Measurements from ENCODE around the gene MCC. TPM values are rescaled to one million over a fixed set of nuclear protein-coding genes. Genes with fewer than 3 reads are reported as not detected.

The MCC gene
- total and polyA plus RNA-seq, 4 donors: 1.6 to 38.6 (median 11.2) TPM

DNA sequence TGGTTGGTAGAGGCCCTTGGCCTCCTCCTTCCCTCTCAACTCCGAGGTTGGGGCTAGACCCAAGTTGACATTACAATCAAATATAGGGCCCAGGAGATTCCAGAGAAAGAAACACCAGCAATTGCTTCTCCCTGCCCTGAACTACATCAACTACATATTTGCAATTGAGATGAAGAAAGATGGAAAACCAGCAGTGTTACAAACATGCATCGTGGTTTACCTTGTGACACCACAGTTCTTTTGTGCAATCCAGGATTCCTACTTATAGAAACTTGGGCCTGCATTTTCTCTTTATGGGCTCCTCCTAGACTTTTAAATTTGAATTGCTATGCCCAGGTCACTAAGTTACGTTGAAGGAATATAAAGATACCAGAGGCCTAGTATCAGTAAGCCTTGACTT lies 384.9 kb downstream of the MCC start:
- ATAC-seq (ENCODE audit: insufficient read depth, low FRiP score): no peak
- peaks cover 2 to 9% (median 5%) of the 10 kb centered on the region in 4 donors for H3K36me3 ChIP-seq (ENCODE audit: control insufficient read depth in 4 of 4, insufficient read depth in 4 of 4, low read length in 4 of 4)
- 71 to 77% methylated on average over 3 of the region's 3 CpGs for WGBS, 2 donors
- H3K4me3 ChIP-seq: no peak overlapping the region
- H3K4me1 ChIP-seq (ENCODE audit: control insufficient read depth in 5 of 5, insufficient read depth in 5 of 5, low read length in 5 of 5): peaks cover 0 to 3% (median 0%) of the 10 kb centered on the region in 5 donors
- H3K27ac ChIP-seq (ENCODE audit: low read depth in 1 of 2, low read length in 1 of 2): no peak overlapping the region
- no peak overlapping the region for H3K9ac ChIP-seq (ENCODE audit: insufficient read depth in 1 of 2, low read length in 2 of 2)
- no peak for TF ChIP-seq CTCF (IDR thresholded peaks at IDR 0.05; ENCODE audit: control extremely low read depth, extremely low read depth)
- DNase-seq: no peak
- no peaks in the 10 kb centered on the region for H3K9me3 ChIP-seq (ENCODE audit: control insufficient read depth in 4 of 4, insufficient read depth in 3 of 4, low read length in 3 of 4)
- no peaks in the 10 kb centered on the region for H3K27me3 ChIP-seq (ENCODE audit: control insufficient read depth in 3 of 3, insufficient read depth in 3 of 3, low read length in 2 of 3)

- peak overlapping the region in 1 of 2 donors; percentile 34 for H3K27ac ChIP-seq (ENCODE audit: low read depth in 1 of 2, low read length in 1 of 2)
- DNase-seq (no peak), ATAC-seq (ENCODE audit: insufficient read depth, low FRiP score) (no peak)
- no peaks in the 10 kb centered on the region for H3K27me3 ChIP-seq (ENCODE audit: control insufficient read depth in 3 of 3, insufficient read depth in 3 of 3, low read length in 2 of 3)
- TF ChIP-seq CTCF (IDR thresholded peaks at IDR 0.05; ENCODE audit: control extremely low read depth, extremely low read depth): no peak
- 90% methylated on average over 1 of the region's 1 CpG for WGBS, 2 donors
- peaks cover 0 to 2% (median 0%) of the 10 kb centered on the region in 5 donors for H3K4me1 ChIP-seq (ENCODE audit: control insufficient read depth in 5 of 5, insufficient read depth in 5 of 5, low read length in 5 of 5)
- peaks cover 2 to 12% (median 9%) of the 10 kb centered on the region in 4 donors for H3K36me3 ChIP-seq (ENCODE audit: control insufficient read depth in 4 of 4, insufficient read depth in 4 of 4, low read length in 4 of 4)
- H3K4me3 ChIP-seq: no peak overlapping the region
- H3K9me3 ChIP-seq (ENCODE audit: control insufficient read depth in 4 of 4, insufficient read depth in 3 of 4, low read length in 3 of 4): no peaks in the 10 kb centered on the region
- H3K9ac ChIP-seq (ENCODE audit: insufficient read depth in 1 of 2, low read length in 2 of 2): no peak overlapping the region
These were observed 386.1 kb downstream of the MCC start for GRCh38 chr5:113102121-113102531.

DNA sequence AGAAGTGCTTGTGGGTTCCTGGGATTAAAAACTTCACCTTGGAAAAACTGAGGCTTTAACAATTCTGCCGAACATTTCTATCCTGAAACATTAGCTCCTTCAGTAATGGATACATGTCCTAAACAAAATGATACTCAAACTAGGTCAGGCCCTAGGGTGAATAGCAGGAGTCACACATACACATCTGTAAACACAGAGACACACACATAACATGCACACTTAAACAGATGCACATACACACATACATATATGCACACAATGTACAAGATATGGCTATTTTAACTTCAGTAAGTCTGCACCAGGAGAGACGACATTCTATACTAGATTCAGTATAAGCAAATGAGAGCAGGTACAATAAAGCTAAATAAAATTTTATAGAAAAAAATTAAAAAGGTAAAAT lies 387.3 kb downstream of the MCC start:
- peaks cover 2 to 12% (median 9%) of the 10 kb centered on the region in 4 donors for H3K36me3 ChIP-seq (ENCODE audit: control insufficient read depth in 4 of 4, insufficient read depth in 4 of 4, low read length in 4 of 4)
- H3K9ac ChIP-seq (ENCODE audit: insufficient read depth in 1 of 2, low read length in 2 of 2): no peak overlapping the region
- no peak overlapping the region for H3K4me3 ChIP-seq
- H3K4me1 ChIP-seq (ENCODE audit: control insufficient read depth in 5 of 5, insufficient read depth in 5 of 5, low read length in 5 of 5): peaks cover 0 to 2% (median 0%) of the 10 kb centered on the region in 5 donors
- no peak for TF ChIP-seq CTCF (IDR thresholded peaks at IDR 0.05; ENCODE audit: control extremely low read depth, extremely low read depth)
- no peak overlapping the region for H3K27ac ChIP-seq (ENCODE audit: low read depth in 1 of 2, low read length in 1 of 2)
- DNase-seq: no peak
- 96 to 97% methylated on average over 2 of the region's 2 CpGs for WGBS, 2 donors
- no peaks in the 10 kb centered on the region for H3K9me3 ChIP-seq (ENCODE audit: control insufficient read depth in 4 of 4, insufficient read depth in 3 of 4, low read length in 3 of 4)
- ATAC-seq (ENCODE audit: insufficient read depth, low FRiP score): no peak
- no peaks in the 10 kb centered on the region for H3K27me3 ChIP-seq (ENCODE audit: control insufficient read depth in 3 of 3, insufficient read depth in 3 of 3, low read length in 2 of 3)

- Histone ChIP-seq H3K9ac (ENCODE audit: insufficient read depth in 1 of 2, low read length in 2 of 2) (no peak overlapping the region), H3K9me3 (ENCODE audit: control insufficient read depth in 4 of 4, insufficient read depth in 3 of 4, low read length in 3 of 4) (no peaks in the 10 kb centered on the region), H3K36me3 (ENCODE audit: control insufficient read depth in 4 of 4, insufficient read depth in 4 of 4, low read length in 4 of 4) (peaks cover 2 to 13% (median 11%) of the 10 kb centered on the region in 4 donors), H3K27ac (ENCODE audit: low read depth in 1 of 2, low read length in 1 of 2) (no peak overlapping the region), H3K27me3 (ENCODE audit: control insufficient read depth in 3 of 3, insufficient read depth in 3 of 3, low read length in 2 of 3) (no peaks in the 10 kb centered on the region), H3K4me1 (ENCODE audit: control insufficient read depth in 5 of 5, insufficient read depth in 5 of 5, low read length in 5 of 5) (peaks cover 0 to 4% (median 0%) of the 10 kb centered on the region in 5 donors), H3K4me3 (no peak overlapping the region)
- no peak for TF ChIP-seq CTCF (IDR thresholded peaks at IDR 0.05; ENCODE audit: control extremely low read depth, extremely low read depth)
- ATAC-seq (ENCODE audit: insufficient read depth, low FRiP score): no peak
- DNase-seq: no peak
- WGBS, 2 donors: 81 to 93% methylated on average over 4 of the region's 4 CpGs
These were observed 388.4 kb downstream of the MCC start for GRCh38 chr5:113099822-113100221.
